Measurements from ENCODE around the gene PRSS36.

PRSS36 gene

GRCh38 chr16:31130899-31131298 is 19.0 kb downstream of the PRSS36 start:
- no peak overlapping the region for H3K9ac ChIP-seq
- H3K9me3 ChIP-seq (ENCODE audit: control insufficient read depth, low read length): no peaks in the 10 kb centered on the region
- H3K27ac ChIP-seq: peak overlapping the region; percentile 86
- peak overlapping the region; percentile 28 for H2AFZ ChIP-seq
- peaks cover 16% of the 10 kb centered on the region for H3K79me2 ChIP-seq
- H3K36me3 ChIP-seq (ENCODE audit: control insufficient read depth, insufficient read depth, low read length): no peaks in the 10 kb centered on the region
- H3K4me3 ChIP-seq (ENCODE audit: low read depth, low read length): peak overlapping the region; percentile 23
- H3K4me2 ChIP-seq (ENCODE audit: low read length): peak overlapping the region; percentile 52
- no peaks in the 10 kb centered on the region for H3K27me3 ChIP-seq (ENCODE audit: control insufficient read depth, insufficient read depth, low read length)
- H3K4me1 ChIP-seq: peaks cover 35% of the 10 kb centered on the region
- no peak for TF ChIP-seq CTCF (IDR thresholded peaks at IDR 0.05)

- H3K4me1 ChIP-seq: peaks cover 32% of the 10 kb centered on the region
- peak overlapping the region; percentile 28 for H2AFZ ChIP-seq
- peak overlapping the region; percentile 52 for H3K4me2 ChIP-seq (ENCODE audit: low read length)
- no peaks in the 10 kb centered on the region for H3K27me3 ChIP-seq (ENCODE audit: control insufficient read depth, insufficient read depth, low read length)
- H3K9me3 ChIP-seq (ENCODE audit: control insufficient read depth, low read length): no peaks in the 10 kb centered on the region
- peak overlapping the region; percentile 86 for H3K27ac ChIP-seq
- H3K9ac ChIP-seq: no peak overlapping the region
- H3K4me3 ChIP-seq (ENCODE audit: low read depth, low read length): peak overlapping the region; percentile 23
- TF ChIP-seq CTCF (IDR thresholded peaks at IDR 0.05): no peak
- H3K36me3 ChIP-seq (ENCODE audit: control insufficient read depth, insufficient read depth, low read length): no peaks in the 10 kb centered on the region
- peaks cover 20% of the 10 kb centered on the region for H3K79me2 ChIP-seq
Measured at GRCh38 chr16:31130336-31130891, 19.5 kb downstream of the PRSS36 start.

- Histone ChIP-seq H3K4me1 (peaks cover 28% of the 10 kb centered on the region), H3K27me3 (ENCODE audit: control insufficient read depth, insufficient read depth, low read length) (no peaks in the 10 kb centered on the region), H3K4me2 (ENCODE audit: low read length) (peak overlapping the region; percentile 52), H3K36me3 (ENCODE audit: control insufficient read depth, insufficient read depth, low read length) (no peaks in the 10 kb centered on the region), H2AFZ (no peak overlapping the region), H3K9ac (no peak overlapping the region), H3K27ac (peak overlapping the region; percentile 86), H3K9me3 (ENCODE audit: control insufficient read depth, low read length) (no peaks in the 10 kb centered on the region), H3K79me2 (peaks cover 20% of the 10 kb centered on the region), H3K4me3 (ENCODE audit: low read depth, low read length) (no peak overlapping the region)
- TF ChIP-seq CTCF (IDR thresholded peaks at IDR 0.05): no peak
Measured at GRCh38 chr16:31129568-31130335, 20.1 kb downstream of the PRSS36 start.

DNA sequence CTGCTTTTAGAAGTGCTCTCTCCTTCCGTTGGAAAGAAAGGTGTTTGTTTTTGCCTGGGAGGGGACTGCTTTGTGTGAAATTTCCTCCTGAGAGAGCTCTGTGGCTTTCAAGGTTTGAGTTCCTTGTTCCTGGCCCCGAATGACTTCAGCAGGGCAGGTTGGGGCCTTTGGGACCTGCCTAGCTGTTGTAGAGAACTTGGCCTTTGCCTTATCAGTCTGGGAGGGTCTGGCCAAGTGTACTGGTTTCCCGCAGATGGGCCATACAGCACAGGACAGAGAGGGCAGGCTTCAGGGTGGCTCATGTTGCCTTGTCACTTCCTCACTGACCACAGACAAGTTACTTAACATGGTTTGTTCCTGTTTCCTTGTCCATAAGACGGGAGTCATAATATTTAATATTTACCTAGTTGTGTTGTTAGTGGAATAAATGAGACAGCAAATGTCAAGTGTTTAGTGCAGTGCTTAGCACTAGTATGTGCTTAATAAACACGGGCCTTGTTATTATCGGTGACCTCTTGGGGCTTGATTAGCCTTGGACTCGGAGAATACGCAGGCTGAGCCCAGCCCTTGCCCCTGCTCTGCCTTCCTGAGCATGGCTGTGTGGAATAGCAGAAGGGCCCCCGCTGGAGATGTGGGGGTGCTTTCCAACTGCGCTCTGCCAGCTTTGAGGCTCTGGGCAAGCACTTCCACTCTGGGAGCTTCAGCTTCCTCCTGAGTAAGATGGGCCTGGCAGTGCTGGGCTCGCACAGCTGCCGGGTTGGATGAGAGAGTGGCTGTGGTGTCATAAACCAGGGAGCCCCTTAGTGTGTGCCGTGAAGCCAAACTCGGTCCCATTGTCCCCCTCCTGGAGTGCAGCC is 20.9 kb downstream of the PRSS36 start:
- H2AFZ ChIP-seq: no peak overlapping the region
- H3K27ac ChIP-seq: peak overlapping the region; percentile 22
- H3K9ac ChIP-seq: no peak overlapping the region
- H3K27me3 ChIP-seq (ENCODE audit: control insufficient read depth, insufficient read depth, low read length): no peaks in the 10 kb centered on the region
- TF ChIP-seq CTCF (IDR thresholded peaks at IDR 0.05): no peak
- peaks cover 20% of the 10 kb centered on the region for H3K4me1 ChIP-seq
- H3K9me3 ChIP-seq (ENCODE audit: control insufficient read depth, low read length): no peaks in the 10 kb centered on the region
- peaks cover 20% of the 10 kb centered on the region for H3K79me2 ChIP-seq
- H3K36me3 ChIP-seq (ENCODE audit: control insufficient read depth, insufficient read depth, low read length): no peaks in the 10 kb centered on the region
- H3K4me2 ChIP-seq (ENCODE audit: low read length): no peak overlapping the region
- H3K4me3 ChIP-seq (ENCODE audit: low read depth, low read length): no peak overlapping the region

Data from parathyroid adenoma (tissue), 2 donors.